NCI-H2196 (cell line): ENCODE results near the gene CTNNAL1.
"Not testable (repeated sequence)": the region's sequence is repeated elsewhere in the genome, so short reads cannot be mapped to it uniquely, and the experiment has no call there.

Experiments used
- DNase-seq: peaks from one replicate; lab custom pipeline; 2025; ENCODE audit not compliant: unreplicated experiment; lab: John Stamatoyannopoulos, UW

The CTNNAL1 gene

GRCh38 chr9:109012876-109013678 is at the start of gene CTNNAL1:
Gene CTNNAL1, minus strand, starts transcription at chr9:109013499. Its CDS starts 57 bp downstream, at chr9:109013442.
- DNase-seq: peak; percentile 84

DNA sequence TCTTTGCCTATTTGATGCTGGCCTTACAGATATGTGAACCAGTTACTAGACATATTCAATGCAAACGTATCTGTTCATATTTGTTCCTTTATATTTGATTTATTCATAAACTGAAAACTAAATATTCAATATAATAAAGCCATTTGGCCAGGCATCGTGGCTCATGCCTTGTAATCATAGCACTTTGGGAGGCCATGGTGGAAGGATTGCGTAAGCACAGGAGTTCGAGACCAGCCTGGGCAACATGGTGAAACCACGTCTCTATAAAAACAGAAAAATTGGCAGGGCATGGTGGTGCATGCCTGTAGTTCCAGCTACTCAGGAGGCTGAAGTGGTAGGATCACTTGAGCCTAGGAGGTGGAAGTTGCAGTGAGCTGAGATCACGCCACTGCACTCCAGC is 49.2 kb upstream of the CTNNAL1 start:
- DNase-seq: no peak

- no peak for DNase-seq
These were observed 46.9 kb upstream of the CTNNAL1 start for GRCh38 chr9:109060191-109060590.

DNA sequence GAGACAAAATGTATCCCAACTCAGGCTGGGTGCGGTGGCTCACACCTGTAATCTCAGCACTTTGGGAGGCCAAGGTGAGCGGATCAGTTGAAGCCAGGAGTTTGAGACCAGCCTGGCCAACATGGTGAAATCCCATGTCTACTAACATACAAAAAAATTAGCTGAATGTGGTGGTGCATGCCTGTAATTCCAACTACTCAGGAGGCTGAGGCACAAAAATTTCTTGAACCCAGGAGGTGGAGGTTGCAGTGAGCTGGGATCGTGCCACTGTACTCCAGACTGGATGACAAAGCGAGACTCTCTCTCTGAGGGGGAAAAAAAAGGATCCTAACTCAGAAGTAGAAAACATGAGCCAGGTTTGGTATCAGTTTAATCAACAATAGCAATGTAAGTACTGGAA is 39.8 kb upstream of the CTNNAL1 start:
- DNase-seq: not testable (repeated sequence)

GRCh38 chr9:109052416-109052815 is 39.1 kb upstream of the CTNNAL1 start:
- no peak for DNase-seq

- no peak for DNase-seq
These were observed 38.4 kb upstream of the CTNNAL1 start for GRCh38 chr9:109051733-109052132.

DNA sequence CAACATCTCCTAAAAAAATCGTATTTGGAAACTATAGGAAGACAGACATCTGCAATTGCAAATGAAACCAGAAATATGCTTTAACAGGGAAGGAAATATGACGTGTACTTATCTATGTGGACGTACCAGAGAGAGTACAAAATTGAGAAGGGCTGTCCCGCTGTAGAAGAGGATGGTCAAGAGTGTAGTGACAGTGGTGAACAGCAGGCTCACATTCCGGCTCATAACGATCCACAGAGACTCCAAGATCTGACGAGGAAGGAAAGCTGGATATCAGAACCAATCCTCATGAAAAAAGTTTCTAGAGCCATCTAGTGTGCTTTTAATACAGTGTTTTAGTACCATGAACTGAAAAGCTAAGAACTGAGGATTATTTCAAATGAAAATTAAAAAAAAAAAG is 37.1 kb upstream of the CTNNAL1 start:
- no peak for DNase-seq

GRCh38 chr9:109048822-109049221 is 35.5 kb upstream of the CTNNAL1 start:
- no peak for DNase-seq

DNA sequence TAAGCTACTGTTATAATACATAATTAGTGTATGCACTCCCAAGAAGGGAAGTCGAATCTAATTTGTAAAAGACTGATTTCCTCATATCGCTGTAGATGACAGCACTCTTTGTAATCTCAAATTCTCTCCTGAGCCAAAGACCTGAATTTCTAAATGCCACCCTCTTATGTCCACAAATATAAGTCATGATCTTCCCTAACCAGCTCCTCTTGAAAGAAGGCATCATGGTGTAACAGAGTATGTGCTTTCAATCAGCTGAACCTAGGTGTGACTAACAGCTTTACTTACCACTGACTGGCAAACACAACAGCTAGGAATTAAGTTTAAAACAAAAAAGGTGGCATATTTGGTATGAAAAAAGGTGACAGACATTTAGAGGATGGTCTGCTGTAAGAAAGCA is 34.0 kb upstream of the CTNNAL1 start:
- DNase-seq: no peak

DNA sequence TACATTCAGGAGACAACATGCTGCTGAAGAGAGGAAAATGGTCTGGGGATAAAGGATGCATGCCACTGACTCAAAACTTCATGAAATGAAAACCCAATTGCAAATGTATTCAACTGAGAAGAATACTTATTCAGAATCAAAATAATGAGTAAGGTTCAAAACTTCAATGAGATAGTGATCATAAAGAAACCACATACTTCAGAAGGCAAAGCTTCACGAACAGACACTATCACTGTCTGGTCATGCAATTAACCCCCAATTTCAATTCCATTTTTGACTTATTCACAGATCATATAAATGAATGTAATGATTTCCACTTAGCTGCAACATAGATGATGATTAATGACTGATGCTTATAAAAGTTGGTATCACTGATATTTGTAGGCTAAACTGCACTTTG is 33.0 kb upstream of the CTNNAL1 start:
- no peak for DNase-seq

DNA sequence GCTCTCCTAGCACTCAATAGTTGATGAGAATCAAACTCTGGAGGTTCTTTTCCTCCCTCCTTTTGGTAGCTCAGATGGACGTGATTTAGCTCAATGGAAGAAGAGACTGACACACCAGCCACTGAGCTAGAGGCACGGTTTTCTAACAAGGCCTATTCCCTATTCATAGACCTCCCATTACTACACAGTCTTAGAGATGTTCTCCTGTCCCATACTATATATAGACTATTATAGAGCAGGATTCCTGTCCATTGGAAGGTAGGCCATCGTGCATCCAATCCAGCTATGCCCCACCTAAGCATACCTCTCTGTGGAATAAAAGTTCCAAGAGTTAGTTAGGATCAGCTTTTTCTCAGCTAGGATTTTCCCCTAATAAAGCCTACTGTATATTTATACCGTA is 30.3 kb upstream of the CTNNAL1 start:
- DNase-seq: no peak

- no peak for DNase-seq
These were observed 27.3 kb upstream of the CTNNAL1 start for GRCh38 chr9:109040571-109040970.

GRCh38 chr9:109039539-109039938 is 26.2 kb upstream of the CTNNAL1 start:
- DNase-seq: no peak

GRCh38 chr9:109037946-109038715 is 24.8 kb upstream of the CTNNAL1 start:
- no peak for DNase-seq

DNA sequence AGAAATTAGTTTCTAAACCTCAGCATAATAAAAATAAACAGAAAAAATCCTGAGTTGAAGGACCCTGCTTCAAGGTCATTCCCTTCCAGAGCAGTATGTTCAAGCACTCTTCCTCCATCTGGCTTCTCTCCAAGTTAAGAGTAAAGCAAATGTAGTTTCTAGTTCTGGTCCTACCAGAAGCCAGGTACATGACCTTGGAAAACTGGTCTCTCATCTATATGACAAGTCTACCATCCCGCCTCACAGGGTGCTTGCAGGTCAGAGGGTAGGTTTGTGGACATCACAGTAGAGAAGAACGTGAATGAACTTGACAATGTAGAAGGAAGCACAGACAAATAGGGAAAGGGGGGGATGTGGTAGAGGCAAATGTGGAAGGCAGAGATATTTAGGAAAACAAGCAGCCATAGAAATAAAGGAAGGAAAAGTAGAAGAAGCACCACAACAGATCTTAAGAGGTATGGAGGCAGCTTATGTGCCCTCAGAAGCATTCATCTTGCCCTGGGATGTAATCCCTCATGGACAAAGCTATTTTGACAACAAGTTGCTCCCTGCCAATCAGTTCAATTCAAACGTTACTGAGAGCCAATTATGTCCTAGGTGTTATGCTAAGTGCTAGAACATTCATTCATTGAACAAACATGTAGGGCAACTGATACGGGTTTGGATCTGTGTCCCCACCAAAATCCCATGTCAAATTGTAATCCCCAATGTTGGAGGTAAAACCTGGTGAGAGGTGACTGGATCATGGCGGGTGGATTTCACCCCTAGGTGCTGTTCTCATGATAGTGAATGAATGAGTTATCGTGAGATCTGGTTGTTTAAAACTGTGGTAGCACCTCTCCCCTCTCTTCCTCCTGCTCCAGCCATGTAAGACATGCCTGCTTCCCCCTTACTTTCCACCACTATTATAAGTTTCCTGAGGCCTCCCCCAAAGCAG is 23.7 kb upstream of the CTNNAL1 start:
- no peak for DNase-seq

- peak; percentile 32 for DNase-seq
These were observed 22.6 kb upstream of the CTNNAL1 start for GRCh38 chr9:109035684-109036423.

GRCh38 chr9:109033941-109034700 is 20.8 kb upstream of the CTNNAL1 start:
- no peak for DNase-seq

GRCh38 chr9:109031241-109031640 is 17.9 kb upstream of the CTNNAL1 start:
- DNase-seq: no peak

- DNase-seq: no peak
These were observed 17.1 kb upstream of the CTNNAL1 start for GRCh38 chr9:109030426-109030825.

DNA sequence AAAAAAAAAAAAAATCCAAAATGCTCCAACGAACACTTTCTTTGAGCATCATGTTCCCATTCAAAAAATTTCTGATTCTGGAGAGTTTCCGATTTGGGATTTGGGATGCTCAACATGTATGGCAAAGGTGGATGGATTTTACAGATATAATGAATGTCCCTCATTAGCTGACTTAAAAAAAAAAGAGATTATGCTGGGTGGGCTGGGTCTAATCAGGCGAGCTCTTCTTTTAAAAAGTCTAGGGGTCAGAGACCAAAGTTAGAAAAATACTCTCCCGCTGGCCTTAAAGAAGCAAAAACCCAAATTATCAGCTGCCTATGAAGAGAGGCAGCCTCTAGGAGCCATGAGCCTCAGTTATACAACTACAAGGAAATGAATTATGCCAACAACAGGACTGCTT is 15.2 kb upstream of the CTNNAL1 start:
- no peak for DNase-seq
